Skeletal muscle cell (primary cell): ENCODE measurements around the gene ZNF106.

Experiments used
- DNase-seq: peaks from one replicate; pipeline ENCODE4 v3.0.0-alpha.2; 2010; ENCODE audit warnings: low read depth
- H3K4me3 ChIP-seq: 2 replicates; pipeline ENCODE4 v1.5.1; 2011; ENCODE audit warnings: low read depth, mild to moderate bottlenecking, control low read depth, low read length, moderate library complexity

ZNF106 gene

DNA sequence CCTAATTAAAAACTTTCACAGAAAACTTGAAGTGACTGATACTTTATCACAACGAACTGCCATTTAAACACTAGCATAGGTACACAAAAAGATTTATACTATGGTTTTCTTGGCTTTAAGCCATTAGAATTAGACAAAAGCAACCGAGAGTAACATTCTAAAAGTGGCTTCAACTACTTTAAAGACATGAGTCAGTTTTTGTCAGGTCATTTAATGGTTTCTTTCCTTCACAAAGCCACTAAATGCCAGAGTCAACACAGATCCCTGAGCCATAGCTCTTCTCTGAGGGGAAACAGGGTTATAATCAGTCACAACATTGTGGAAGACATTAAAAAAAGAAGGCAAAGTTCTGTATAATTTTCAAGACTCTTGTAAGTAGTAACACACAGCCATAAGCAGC lies 77.0 kb downstream of the ZNF106 start:
- DNase-seq = no peak
- no peak overlapping the region for H3K4me3 ChIP-seq

DNA sequence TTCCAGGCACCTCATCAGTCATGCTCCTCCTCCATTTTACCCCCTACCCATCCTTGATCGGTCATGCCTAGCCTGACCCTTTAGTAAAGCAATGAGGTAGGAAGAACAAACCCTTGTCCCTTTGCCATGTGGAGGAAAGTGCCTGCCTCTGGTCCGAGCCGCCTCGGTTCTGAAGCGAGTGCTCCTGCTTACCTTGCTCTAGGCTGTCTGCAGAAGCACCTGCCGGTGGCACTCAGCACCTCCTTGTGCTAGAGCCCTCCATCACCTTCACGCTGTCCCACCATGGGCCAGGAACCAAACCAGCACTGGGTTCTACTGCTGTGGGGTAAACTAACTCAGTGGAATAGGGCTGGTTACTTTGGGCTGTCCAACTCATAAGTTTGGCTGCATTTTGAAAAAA lies 79.1 kb downstream of the ZNF106 start:
- no peak overlapping the region for H3K4me3 ChIP-seq
- DNase-seq = no peak

GRCh38 chr15:42409011-42409410 lies 81.9 kb downstream of the ZNF106 start:
- no peak for DNase-seq
- H3K4me3 ChIP-seq = no peak overlapping the region

GRCh38 chr15:42408178-42408577 lies 82.8 kb downstream of the ZNF106 start:
- no peak for DNase-seq
- no peak overlapping the region for H3K4me3 ChIP-seq

DNA sequence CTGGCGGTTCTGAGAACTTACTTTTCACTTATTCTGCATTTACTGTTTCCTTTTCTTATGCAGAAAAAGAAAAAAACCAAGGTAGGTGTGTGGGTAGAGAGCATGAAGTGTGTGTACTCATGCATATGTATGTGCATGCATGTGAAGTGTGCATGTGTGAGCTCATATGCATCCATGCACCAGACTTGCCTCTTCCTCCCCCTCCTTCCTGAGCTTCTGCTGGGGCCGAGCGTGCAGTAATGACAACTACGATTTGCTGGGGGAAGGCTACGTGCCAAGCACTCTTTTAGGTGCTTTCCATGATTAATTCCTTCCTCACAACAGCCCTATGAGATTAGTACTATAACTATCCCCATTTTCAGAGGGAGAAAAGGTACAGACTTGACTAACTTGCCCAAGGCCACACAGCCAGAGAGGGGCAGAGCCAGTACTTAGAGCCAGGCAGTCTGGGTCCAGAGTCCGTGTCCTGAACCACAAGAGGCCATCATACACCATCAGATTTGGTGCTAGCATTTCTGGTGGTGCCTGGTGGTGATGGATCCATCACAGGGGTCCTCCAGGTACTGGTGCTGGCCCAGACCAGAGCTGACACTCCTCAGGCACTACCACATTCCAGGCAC lies 85.0 kb downstream of the ZNF106 start:
- DNase-seq = no peak
- H3K4me3 ChIP-seq = no peak overlapping the region

DNA sequence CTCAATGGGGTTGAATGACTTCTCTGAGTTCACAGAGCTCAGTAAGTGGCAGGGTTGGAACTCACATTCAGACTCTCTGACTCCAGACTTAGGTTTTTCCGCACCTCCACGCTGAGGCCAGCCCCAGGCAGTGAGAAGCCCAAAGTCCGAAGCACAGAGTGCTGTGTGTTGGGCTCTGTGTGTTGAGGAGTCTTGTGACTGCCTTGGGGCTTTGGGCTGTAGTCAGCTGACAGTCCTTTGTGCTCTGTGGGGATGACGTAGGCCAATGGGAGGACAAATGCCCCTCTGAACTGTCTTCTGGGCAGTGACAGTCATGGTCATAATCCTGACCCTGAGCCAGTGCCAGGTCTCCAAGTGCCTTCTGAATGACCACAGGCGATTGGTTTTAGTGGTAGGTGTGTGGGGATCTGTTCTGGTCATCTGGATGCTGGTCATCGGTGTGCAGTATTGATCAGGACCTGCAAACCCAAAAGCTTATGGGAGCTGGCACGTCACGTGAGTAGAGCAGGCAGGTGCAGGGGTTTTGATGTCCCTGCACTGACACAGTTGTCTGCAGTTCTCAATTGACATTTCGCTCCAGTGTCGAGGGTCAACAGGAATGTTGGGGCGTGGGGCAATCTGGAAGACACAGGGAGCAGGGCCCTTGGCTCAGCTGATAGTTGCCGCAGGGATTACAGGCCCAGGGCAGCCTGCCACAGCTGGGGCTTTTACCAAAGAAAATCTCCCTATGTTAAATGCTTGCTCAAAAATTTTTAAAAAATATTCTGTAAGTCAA lies 86.3 kb downstream of the ZNF106 start:
- H3K4me3 ChIP-seq = no peak overlapping the region
- DNase-seq = no peak

GRCh38 chr15:42403389-42403788 lies 87.6 kb downstream of the ZNF106 start:
- H3K4me3 ChIP-seq = no peak overlapping the region
- DNase-seq = no peak

- no peak overlapping the region for H3K4me3 ChIP-seq
- no peak for DNase-seq
Measured at GRCh38 chr15:42402455-42403205, 88.3 kb downstream of the ZNF106 start.

DNA sequence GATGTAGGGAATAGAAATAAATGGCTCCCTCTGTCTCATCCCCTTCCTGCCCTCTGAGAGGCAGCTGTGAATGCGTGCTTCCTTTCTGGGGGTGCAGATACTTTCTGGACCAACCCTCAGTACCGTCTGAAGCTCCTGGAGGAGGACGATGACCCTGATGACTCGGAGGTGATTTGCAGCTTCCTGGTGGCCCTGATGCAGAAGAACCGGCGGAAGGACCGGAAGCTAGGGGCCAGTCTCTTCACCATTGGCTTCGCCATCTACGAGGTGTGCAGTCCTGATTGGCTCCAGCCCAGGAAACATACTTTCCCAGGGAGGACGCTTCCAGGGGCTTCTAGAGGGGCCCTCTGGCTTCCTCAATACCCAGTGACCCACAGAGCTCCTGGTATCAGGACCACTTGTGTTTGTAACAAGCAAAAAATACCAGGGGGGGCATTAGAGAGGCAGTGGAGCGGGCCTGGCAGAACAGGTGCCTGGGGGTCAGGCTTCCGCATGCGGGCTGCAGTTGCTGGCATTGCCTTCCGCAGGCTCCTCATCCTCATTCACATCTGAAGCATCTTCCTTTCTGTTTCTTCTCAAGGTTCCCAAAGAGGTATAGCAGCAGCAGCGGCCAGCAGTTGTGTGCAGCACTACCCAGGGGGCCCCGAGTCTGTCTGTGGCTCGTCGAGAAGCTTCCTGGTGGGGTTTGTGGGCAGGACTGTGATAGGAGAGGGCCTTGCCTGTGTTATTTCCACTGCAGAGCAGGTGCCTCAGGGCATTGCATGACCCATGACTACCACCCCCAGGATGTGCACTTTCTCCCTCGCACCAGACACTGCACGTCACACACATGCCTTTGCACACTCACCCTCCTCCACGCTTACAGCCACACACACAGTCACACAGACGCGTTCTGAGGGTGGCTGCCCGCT lies 89.1 kb downstream of the ZNF106 start:
- no peak overlapping the region for H3K4me3 ChIP-seq
- DNase-seq = no peak

- DNase-seq = no peak
- H3K4me3 ChIP-seq = no peak overlapping the region
Measured at GRCh38 chr15:42395838-42396237, 95.1 kb downstream of the ZNF106 start.

DNA sequence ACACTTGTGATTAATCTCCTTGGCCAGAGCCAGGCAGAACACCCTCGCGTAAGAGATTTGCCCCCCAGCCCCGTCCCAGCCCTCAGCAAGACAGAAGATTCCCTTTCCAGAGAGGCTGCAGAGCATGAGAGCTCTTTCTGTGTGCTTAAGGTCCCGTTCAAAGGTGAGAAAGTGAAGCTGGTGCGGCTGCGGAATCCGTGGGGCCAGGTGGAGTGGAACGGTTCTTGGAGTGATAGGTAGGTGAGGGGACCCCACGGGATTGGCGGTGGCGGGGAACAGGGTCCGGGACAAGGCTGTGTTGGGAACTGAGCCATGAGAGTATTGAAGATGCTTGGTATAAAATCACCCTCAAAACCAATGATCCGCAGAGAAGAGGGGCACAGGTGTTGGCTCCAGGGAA lies 96.8 kb downstream of the ZNF106 start:
- no peak for DNase-seq

DNA sequence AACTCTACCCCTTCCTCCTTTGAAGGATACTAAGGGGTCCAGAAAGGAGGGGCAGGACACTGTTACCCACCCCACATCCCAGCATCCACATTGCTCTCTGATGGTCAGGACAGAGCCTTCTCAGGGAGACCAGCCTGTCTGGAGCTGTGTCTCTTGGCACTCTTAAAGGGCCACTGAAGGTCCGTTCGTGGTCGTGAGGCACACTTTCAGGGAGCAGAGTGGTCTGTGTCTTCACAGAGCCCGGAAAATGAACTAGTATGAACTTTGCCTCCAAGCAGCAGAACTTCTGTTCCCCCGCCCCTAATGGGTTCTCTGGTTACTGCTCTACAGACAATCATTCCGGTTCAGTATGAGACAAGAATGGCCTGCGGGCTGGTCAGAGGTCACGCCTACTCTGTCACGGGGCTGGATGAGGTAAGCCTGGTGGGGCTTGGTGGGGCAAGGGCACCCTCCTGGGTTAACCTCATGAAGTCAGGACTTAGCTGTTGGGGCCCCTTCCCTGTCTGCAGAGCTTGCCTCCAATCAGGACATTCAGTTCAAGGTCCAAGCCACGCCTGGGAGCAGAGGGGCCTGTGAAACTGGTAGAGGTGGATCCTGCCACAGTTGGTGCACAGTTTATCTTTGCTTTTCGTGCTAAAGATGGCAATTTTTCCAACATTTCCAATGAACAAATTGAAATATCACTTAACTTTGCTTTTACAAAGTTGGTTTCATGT lies 98.5 kb downstream of the ZNF106 start:
- DNase-seq = no peak
- no peak overlapping the region for H3K4me3 ChIP-seq

More for the DNA sequence above, 96.8 kb downstream of the ZNF106 start:
- H3K4me3 ChIP-seq = no peak overlapping the region

DNA sequence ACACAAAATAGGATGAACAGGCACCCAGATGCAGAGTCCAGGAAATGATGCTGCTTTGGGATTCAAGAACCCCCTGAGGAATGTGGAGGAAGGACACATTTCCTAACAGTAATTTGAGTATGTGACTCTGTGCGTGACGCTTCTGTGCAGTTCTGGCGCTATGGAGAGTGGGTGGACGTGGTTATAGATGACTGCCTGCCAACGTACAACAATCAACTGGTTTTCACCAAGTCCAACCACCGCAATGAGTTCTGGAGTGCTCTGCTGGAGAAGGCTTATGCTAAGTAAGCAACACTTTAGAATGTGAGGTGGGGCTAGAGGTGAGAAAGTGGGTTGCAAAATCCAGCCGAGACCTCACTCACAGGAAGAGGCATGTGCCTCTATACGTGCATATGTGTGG lies 103.3 kb downstream of the ZNF106 start:
- peak; percentile 42 for DNase-seq
- no peak overlapping the region for H3K4me3 ChIP-seq

- no peak overlapping the region for H3K4me3 ChIP-seq
- DNase-seq = no peak
Measured at GRCh38 chr15:42385980-42386700, 104.8 kb downstream of the ZNF106 start.

GRCh38 chr15:42385206-42385979 lies 105.5 kb downstream of the ZNF106 start:
- DNase-seq = no peak
- H3K4me3 ChIP-seq = no peak overlapping the region

GRCh38 chr15:42384597-42384996 lies 106.3 kb downstream of the ZNF106 start:
- H3K4me3 ChIP-seq = no peak overlapping the region
- DNase-seq = no peak

DNA sequence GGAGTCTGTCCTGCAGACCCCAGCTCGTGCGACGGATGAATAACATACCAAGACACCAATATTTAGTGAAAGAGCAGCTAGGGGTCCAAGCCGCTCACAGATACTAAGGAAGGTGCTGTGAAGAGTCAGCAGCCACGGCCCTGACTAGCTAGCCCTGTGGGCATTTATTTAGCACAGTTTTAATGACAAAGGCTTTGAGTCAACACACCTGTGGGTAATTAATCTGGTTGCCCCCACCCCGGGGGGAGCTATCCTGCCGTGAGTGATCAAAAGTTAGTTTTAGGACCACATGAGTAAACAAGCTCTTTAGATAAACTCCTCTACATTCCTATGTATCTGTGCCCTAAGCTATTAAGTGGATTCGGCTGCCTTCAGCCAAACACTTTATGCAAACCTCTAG lies 112.9 kb downstream of the ZNF106 start:
- DNase-seq = no peak
- no peak overlapping the region for H3K4me3 ChIP-seq

DNA sequence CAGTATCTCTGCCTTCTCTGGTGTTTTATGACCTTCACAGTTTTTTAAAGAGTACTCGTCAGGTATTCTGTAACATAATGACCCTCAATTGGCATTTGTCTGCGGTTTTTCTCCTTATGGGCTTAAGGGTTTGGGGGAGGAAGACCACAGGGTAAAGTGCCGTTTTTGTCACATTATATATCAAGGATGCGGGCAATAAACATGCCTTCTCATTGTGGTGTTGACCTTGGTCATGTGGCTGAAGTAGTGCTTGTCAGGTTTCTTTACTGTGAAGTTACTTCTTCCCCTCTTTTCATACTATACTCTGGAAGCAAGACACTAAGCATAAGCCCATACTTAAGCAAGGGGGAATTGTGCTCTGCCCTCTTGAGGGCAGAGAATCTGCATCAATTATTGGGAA lies 115.0 kb downstream of the ZNF106 start:
- no peak overlapping the region for H3K4me3 ChIP-seq
- DNase-seq = no peak
